ENCODE measurements around the gene COL5A3. TPM values are rescaled to one million over a fixed set of nuclear protein-coding genes. Genes with fewer than 3 reads are reported as not detected.
A peak's percentile ranks its signal among the peaks of the same experiment; 100 is the strongest.

Gene COL5A3
- total RNA-seq, 4 donors from 2014 or later = 1.2 to 9.1 (median 4.1) TPM

- H3K36me3 ChIP-seq = no peaks in the 10 kb centered on the region
- H3K4me3 ChIP-seq = no peak overlapping the region
- TF ChIP-seq POLR2A (IDR thresholded peaks at IDR 0.05) = no peak
- no peak for TF ChIP-seq CTCF (IDR thresholded peaks at IDR 0.05)
- DNase-seq = no peak
- H3K9me3 ChIP-seq = no peaks in the 10 kb centered on the region
- no peaks in the 10 kb centered on the region for H3K27me3 ChIP-seq
- H3K4me1 ChIP-seq = peaks cover 0 to 46% (median 2%) of the 10 kb centered on the region in 4 donors
- H3K27ac ChIP-seq = peak overlapping the region; percentile 48 to 77 (median 62)
Observed at GRCh38 chr19:10006752-10007323, 3.5 kb downstream of the COL5A3 start.

- peak overlapping the region in 1 of 4 donors; percentile 25 for H3K4me3 ChIP-seq
- TF ChIP-seq POLR2A (IDR thresholded peaks at IDR 0.05) (no peak), CTCF (IDR thresholded peaks at IDR 0.05) (no peak)
- no peaks in the 10 kb centered on the region for H3K27me3 ChIP-seq
- no peak for DNase-seq
- H3K4me1 ChIP-seq = peaks cover 0 to 48% (median 2%) of the 10 kb centered on the region in 4 donors
- no peaks in the 10 kb centered on the region for H3K9me3 ChIP-seq
- no peaks in the 10 kb centered on the region for H3K36me3 ChIP-seq
- H3K27ac ChIP-seq = peak overlapping the region; percentile 48 to 77 (median 62)
Observed at GRCh38 chr19:10006335-10006708, 4.0 kb downstream of the COL5A3 start.

GRCh38 chr19:10005632-10006334 is 4.5 kb downstream of the COL5A3 start:
- no peaks in the 10 kb centered on the region for H3K36me3 ChIP-seq
- no peaks in the 10 kb centered on the region for H3K9me3 ChIP-seq
- H3K27ac ChIP-seq = peak overlapping the region; percentile 36 to 77 (median 62)
- H3K27me3 ChIP-seq = no peaks in the 10 kb centered on the region
- DNase-seq = no peak
- H3K4me3 ChIP-seq = peak overlapping the region in 1 of 4 donors; percentile 25
- TF ChIP-seq POLR2A (IDR thresholded peaks at IDR 0.05) = no peak
- peaks cover 0 to 48% (median 2%) of the 10 kb centered on the region in 4 donors for H3K4me1 ChIP-seq

DNA sequence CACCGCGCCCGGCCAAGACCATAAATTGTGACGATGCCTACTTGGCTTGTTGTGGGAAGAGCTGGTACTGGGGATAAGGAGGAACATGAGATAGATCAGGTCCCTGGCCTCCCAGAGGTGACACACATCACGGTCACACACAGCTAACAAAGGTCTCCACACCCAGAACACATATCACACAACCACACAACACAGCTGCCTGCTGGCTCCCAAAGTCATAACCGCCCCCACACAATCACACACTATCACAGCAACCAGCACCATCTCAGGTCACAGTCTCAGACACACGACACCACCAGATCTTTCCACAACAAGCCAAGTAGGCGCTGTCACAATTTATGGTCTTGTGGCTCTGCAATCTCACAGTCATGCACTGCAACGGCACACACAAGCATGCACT is 5.7 kb downstream of the COL5A3 start:
- H3K4me1 ChIP-seq = peaks cover 0 to 40% (median 1%) of the 10 kb centered on the region in 4 donors
- TF ChIP-seq POLR2A (IDR thresholded peaks at IDR 0.05) = no peak
- TF ChIP-seq CTCF (IDR thresholded peaks at IDR 0.05) = no peak
- H3K27ac ChIP-seq = no peak overlapping the region
- DNase-seq = no peak
- H3K36me3 ChIP-seq = no peaks in the 10 kb centered on the region
- H3K4me3 ChIP-seq = no peak overlapping the region
- no peaks in the 10 kb centered on the region for H3K27me3 ChIP-seq
- H3K9me3 ChIP-seq = no peaks in the 10 kb centered on the region

GRCh38 chr19:10003271-10003670 is 7.0 kb downstream of the COL5A3 start:
- Histone ChIP-seq H3K27ac (no peak overlapping the region), H3K4me1 (peaks cover 0 to 28% (median 0%) of the 10 kb centered on the region in 4 donors), H3K36me3 (no peaks in the 10 kb centered on the region), H3K27me3 (no peaks in the 10 kb centered on the region), H3K9me3 (no peaks in the 10 kb centered on the region), H3K4me3 (no peak overlapping the region)
- TF ChIP-seq POLR2A (IDR thresholded peaks at IDR 0.05) = no peak
- TF ChIP-seq CTCF (IDR thresholded peaks at IDR 0.05) = no peak
- no peak for DNase-seq

GRCh38 chr19:10001899-10002298 is 8.4 kb downstream of the COL5A3 start:
- H3K27ac ChIP-seq = peak overlapping the region in 1 of 4 donors; percentile 30
- H3K9me3 ChIP-seq = no peaks in the 10 kb centered on the region
- DNase-seq = peak in 2 of 3 donors; percentile 80 to 82
- H3K4me3 ChIP-seq = no peak overlapping the region
- no peaks in the 10 kb centered on the region for H3K36me3 ChIP-seq
- H3K4me1 ChIP-seq = peaks cover 0 to 28% (median 0%) of the 10 kb centered on the region in 4 donors
- TF ChIP-seq CTCF (IDR thresholded peaks at IDR 0.05) = peak in 4 of 6 experiments; percentile 28 to 78 (median 72)
- no peak for TF ChIP-seq POLR2A (IDR thresholded peaks at IDR 0.05)
- no peaks in the 10 kb centered on the region for H3K27me3 ChIP-seq

All from Peyer's patch (tissue), 4 donors.